Fibroblast of skin of left quadriceps (primary cell): ENCODE measurements around the gene TTC21A.

Experiments used
- DNase-seq, 2 experiments: peaks; one replicate each; pipeline ENCODE4 v3.0.0-alpha.2; 2013; ENCODE audit warnings: low read depth in 2 of 2

Gene TTC21A

GRCh38 chr3:39180546-39181346, 73.3 kb downstream of the TTC21A start:
- DNase-seq, result no peak

- DNase-seq, result no peak
These were observed 74.2 kb downstream of the TTC21A start for GRCh38 chr3:39181408-39182335.

GRCh38 chr3:39183211-39184080, 76.0 kb downstream of the TTC21A start:
- no peak for DNase-seq

GRCh38 chr3:39184081-39184967, 76.8 kb downstream of the TTC21A start:
- no peak for DNase-seq

GRCh38 chr3:39184968-39185285, 77.4 kb downstream of the TTC21A start:
- DNase-seq, result no peak

- DNase-seq, result no peak
These were observed 78.0 kb downstream of the TTC21A start for GRCh38 chr3:39185326-39185958.

- DNase-seq, result no peak
These were observed 78.6 kb downstream of the TTC21A start for GRCh38 chr3:39185959-39186691.

- DNase-seq, result no peak
These were observed 79.2 kb downstream of the TTC21A start for GRCh38 chr3:39186692-39187151.

GRCh38 chr3:39187372-39188155, 80.1 kb downstream of the TTC21A start:
- no peak for DNase-seq
